Hepatocyte (in vitro differentiated cells): ENCODE measurements around the gene P2RY12. TPM values are rescaled to one million over a fixed set of nuclear protein-coding genes. Genes with fewer than 3 reads are reported as not detected.
A peak's percentile ranks its signal among the peaks of the same experiment; 100 is the strongest.

Source experiments
- DNase-seq: peaks from one replicate; pipeline ENCODE4 v3.0.0-alpha.2; 2016; ENCODE audit warnings: low spot score
- H2AFZ ChIP-seq: fragments of 200-600 bp; sonication (generic); 2 replicates; pipeline ENCODE4 v1.6.0; 2016; ENCODE audit warnings: antibody characterized with exemption, mild to moderate bottlenecking
- H3K27ac ChIP-seq: fragments of 200-600 bp; sonication (generic); 2 replicates; pipeline ENCODE4 v1.5.1; 2016; ENCODE audit warnings: mild to moderate bottlenecking
- H3K27me3 ChIP-seq: fragments of 200-600 bp; sonication (generic); 2 replicates; pipeline ENCODE4 v1.6.1; 2016
- H3K36me3 ChIP-seq: fragments of 200-600 bp; sonication (generic); replicated peaks from 2 replicates; pipeline ENCODE4 v1.5.1; 2016; ENCODE audit warnings: low read depth; ENCODE audit not compliant: insufficient read depth
- H3K4me1 ChIP-seq: fragments of 200-600 bp; sonication (generic); 2 replicates; pipeline ENCODE4 v1.5.1; 2016; ENCODE audit warnings: mild to moderate bottlenecking, moderate library complexity; ENCODE audit not compliant: insufficient read depth
- H3K4me2 ChIP-seq: fragments of 200-600 bp; sonication (generic); 2 replicates; pipeline ENCODE4 v1.6.0; 2016
- H3K4me3 ChIP-seq: fragments of 200-600 bp; sonication (generic); 2 replicates; pipeline ENCODE4 v1.5.1; 2016; ENCODE audit warnings: mild to moderate bottlenecking
- H3K79me2 ChIP-seq: fragments of 200-600 bp; sonication (generic); 2 replicates; pipeline ENCODE4 v1.6.0; 2017; ENCODE audit warnings: mild to moderate bottlenecking
- H3K9me2 ChIP-seq: fragments of 200-600 bp; sonication (generic); replicated peaks from 2 replicates; pipeline ENCODE4 v1.6.0; 2017; ENCODE audit warnings: mild to moderate bottlenecking; ENCODE audit not compliant: insufficient read depth
- H3K9me3 ChIP-seq: fragments of 200-600 bp; sonication (generic); 2 replicates; pipeline ENCODE4 v1.5.1; 2016; ENCODE audit warnings: low read depth, mild to moderate bottlenecking
- H4K20me1 ChIP-seq: fragments of 200-600 bp; sonication (generic); 2 replicates; pipeline ENCODE4 v1.6.0; 2016; ENCODE audit warnings: mild to moderate bottlenecking; ENCODE audit not compliant: insufficient read depth, poor library complexity, severe bottlenecking
- EZH2 ChIP-seq: fragments of 200-600 bp; sonication (generic); IDR thresholded peaks from 2 replicates; pipeline ENCODE4 v1.6.1; 2016; ENCODE audit warnings: antibody characterized with exemption, mild to moderate bottlenecking, borderline replicate concordance
- EZH2phosphoT487 ChIP-seq: fragments of 200-600 bp; sonication (generic); IDR thresholded peaks from one replicate; pipeline ENCODE4 v1.6.1; 2018; ENCODE audit warnings: antibody characterized with exemption, mild to moderate bottlenecking, low read depth, moderate library complexity; ENCODE audit not compliant: unreplicated experiment, severe bottlenecking
- WGBS: methylation state at CpG from one replicate; pipeline ENCODE4 v1.1.6; 2016; ENCODE audit warnings: low lambda C conversion rate; ENCODE audit errors: missing lambda C conversion rate; 5-methylcytosine and 5-hydroxymethylcytosine counted together
- polyA plus RNA-seq: library from polyadenylated mRNA; unstranded; fragments of >200 nt; fragmentation: Nextera tagmentation; extraction: Ambion mirVana; gene quantifications from 2 replicates; pipeline ENCODE4 v1.2.1, GENCODE V29; 2016
- total RNA-seq: library from RNA; depleted of rRNA; stranded (reverse); fragments of >200 nt; gene quantifications from 2 replicates; pipeline ENCODE4 v1.2.3, GENCODE V29; 2014
- TF ChIP-seq, protein P1 (sequence below): fragments of 200-600 bp; sonication (generic); IDR thresholded peaks from 2 replicates; pipeline ENCODE4 v1.5.1; 2016; ENCODE audit warnings: antibody characterized with exemption, mild to moderate bottlenecking; ENCODE audit not compliant: poor library complexity

The P2RY12 gene
- total and polyA plus RNA-seq, 2 experiments from 2014 or later = 0.07 TPM; not detected in 1

DNA sequence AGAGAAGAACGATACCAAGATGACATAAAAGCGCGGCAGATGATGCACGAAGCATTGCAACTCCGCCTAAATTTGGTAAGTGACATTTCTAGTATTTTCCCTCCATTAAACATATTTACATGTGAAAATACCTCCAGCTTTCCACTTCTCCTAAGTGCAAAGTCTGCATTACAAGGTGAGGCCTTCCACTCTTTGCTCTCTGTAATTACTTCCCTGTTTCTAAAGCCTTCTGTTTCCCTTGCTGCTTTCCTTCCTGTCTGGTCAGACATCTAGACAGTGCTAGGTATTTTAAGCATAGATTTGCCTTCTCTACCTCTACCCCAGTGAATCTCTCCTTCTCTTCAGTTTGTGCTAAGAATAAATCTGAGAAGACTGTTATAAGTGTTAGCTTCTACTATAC, 1.9 kb downstream of the P2RY12 start:
- Histone ChIP-seq H3K4me1 (peaks cover 4% of the 10 kb centered on the region), H3K27ac (peak overlapping the region; percentile 80), H3K79me2 (no peaks in the 10 kb centered on the region), H3K4me2 (no peak overlapping the region), H3K4me3 (no peak overlapping the region), H4K20me1 (no peaks in the 10 kb centered on the region), H3K9me3 (no peaks in the 10 kb centered on the region), H2AFZ (peak overlapping the region; percentile 15), H3K27me3 (no peaks in the 10 kb centered on the region), H3K36me3 (no peaks in the 10 kb centered on the region), H3K9me2 (no peaks in the 10 kb centered on the region)
- TF ChIP-seq, protein P1, sequence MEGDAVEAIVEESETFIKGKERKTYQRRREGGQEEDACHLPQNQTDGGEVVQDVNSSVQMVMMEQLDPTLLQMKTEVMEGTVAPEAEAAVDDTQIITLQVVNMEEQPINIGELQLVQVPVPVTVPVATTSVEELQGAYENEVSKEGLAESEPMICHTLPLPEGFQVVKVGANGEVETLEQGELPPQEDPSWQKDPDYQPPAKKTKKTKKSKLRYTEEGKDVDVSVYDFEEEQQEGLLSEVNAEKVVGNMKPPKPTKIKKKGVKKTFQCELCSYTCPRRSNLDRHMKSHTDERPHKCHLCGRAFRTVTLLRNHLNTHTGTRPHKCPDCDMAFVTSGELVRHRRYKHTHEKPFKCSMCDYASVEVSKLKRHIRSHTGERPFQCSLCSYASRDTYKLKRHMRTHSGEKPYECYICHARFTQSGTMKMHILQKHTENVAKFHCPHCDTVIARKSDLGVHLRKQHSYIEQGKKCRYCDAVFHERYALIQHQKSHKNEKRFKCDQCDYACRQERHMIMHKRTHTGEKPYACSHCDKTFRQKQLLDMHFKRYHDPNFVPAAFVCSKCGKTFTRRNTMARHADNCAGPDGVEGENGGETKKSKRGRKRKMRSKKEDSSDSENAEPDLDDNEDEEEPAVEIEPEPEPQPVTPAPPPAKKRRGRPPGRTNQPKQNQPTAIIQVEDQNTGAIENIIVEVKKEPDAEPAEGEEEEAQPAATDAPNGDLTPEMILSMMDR = no peak
- TF ChIP-seq EZH2 (no peak), EZH2phosphoT487 (no peak)
- WGBS = 97% methylated on average over 5 of the region's 5 CpGs
- DNase-seq = peak; percentile 15

DNA sequence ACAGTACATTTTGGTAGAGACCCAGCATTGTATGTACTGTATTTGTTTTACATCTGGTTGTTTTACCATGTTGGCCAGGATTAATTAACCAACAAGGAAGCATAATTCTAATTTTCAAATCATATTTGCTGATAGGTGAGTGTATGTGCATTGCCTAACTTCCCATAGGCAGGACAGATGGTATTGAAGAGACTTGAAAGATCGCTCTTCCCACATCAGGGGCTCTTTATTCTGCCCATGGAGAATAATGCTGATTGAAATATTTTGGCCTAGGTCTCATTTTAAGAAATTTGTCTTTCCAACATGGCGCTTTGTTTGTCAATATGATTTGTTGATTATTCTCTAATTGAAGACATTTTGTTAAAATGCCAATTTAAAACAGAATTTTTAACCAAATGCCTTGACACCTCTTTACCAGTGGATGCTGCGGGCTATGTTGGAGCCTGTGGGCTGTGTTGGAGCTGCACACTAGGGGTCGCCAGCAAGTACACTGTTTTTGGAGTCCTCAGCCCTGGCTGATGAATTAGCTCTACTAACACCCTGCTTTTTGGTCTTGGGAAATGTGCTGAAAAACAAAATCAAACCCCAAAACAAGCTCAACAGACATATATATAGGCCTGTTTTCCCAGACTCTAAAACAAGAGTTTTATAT, 5.3 kb downstream of the P2RY12 start:
- H3K36me3 ChIP-seq = no peaks in the 10 kb centered on the region
- no peak overlapping the region for H3K27ac ChIP-seq
- H3K9me3 ChIP-seq = no peaks in the 10 kb centered on the region
- H3K4me1 ChIP-seq = peaks cover 4% of the 10 kb centered on the region
- H3K4me2 ChIP-seq = no peak overlapping the region
- H3K4me3 ChIP-seq = no peak overlapping the region
- no peaks in the 10 kb centered on the region for H3K9me2 ChIP-seq
- no peaks in the 10 kb centered on the region for H3K79me2 ChIP-seq
- H2AFZ ChIP-seq = no peak overlapping the region
- DNase-seq = peak; percentile 45
- TF ChIP-seq, protein P1 = peak; percentile 57
- no peak for TF ChIP-seq EZH2
- no peak for TF ChIP-seq EZH2phosphoT487
- WGBS = 55% methylated on average over 4 of the region's 4 CpGs
- no peaks in the 10 kb centered on the region for H4K20me1 ChIP-seq
- H3K27me3 ChIP-seq = no peaks in the 10 kb centered on the region

DNA sequence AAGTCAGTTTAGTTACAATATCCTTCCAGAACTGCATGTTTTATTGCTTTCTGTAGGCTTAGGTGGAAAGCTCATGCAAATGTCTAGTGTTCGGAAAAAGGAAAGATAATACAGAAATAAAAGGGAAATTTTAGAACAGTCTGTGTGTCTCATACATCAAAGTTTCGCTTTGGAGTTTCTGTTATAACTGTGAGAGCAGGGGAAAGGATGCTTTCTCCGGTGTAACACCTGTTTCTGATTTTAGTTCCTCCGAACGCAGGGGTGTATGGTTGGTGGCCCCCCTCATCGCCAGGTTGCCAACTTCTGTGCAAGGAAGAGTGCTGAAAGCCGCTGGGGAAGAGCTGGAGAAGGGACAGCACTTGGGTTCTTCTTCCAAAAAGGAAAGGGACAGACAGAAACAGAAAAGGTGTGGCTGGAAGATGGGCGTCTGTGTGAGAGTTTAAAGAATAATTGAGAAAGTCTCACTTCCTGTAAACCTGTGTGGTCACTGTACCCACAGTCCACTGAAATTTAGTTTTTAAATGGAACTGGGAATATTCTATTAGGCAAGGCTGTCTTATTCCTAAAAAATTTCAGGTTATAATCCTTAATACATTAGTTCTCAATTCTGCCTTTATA, 6.7 kb downstream of the P2RY12 start:
- no peaks in the 10 kb centered on the region for H3K9me2 ChIP-seq
- H3K36me3 ChIP-seq = no peaks in the 10 kb centered on the region
- H3K27me3 ChIP-seq = no peaks in the 10 kb centered on the region
- H3K27ac ChIP-seq = no peak overlapping the region
- no peaks in the 10 kb centered on the region for H3K9me3 ChIP-seq
- H4K20me1 ChIP-seq = no peaks in the 10 kb centered on the region
- TF ChIP-seq EZH2phosphoT487 (no peak), EZH2 (no peak)
- TF ChIP-seq, protein P1 = no peak
- no peak overlapping the region for H3K4me2 ChIP-seq
- WGBS = 66% methylated on average over 8 of the region's 8 CpGs
- no peak for DNase-seq
- H3K4me3 ChIP-seq = no peak overlapping the region
- peaks cover 4% of the 10 kb centered on the region for H3K4me1 ChIP-seq
- no peak overlapping the region for H2AFZ ChIP-seq
- H3K79me2 ChIP-seq = no peaks in the 10 kb centered on the region
